Measurements from ENCODE around the gene TSHR. TPM values are rescaled to one million over a fixed set of nuclear protein-coding genes. Genes with fewer than 3 reads are reported as not detected.

TSHR gene
- total and polyA plus RNA-seq, 2 donors = 10.3 to 20.1 TPM

DNA sequence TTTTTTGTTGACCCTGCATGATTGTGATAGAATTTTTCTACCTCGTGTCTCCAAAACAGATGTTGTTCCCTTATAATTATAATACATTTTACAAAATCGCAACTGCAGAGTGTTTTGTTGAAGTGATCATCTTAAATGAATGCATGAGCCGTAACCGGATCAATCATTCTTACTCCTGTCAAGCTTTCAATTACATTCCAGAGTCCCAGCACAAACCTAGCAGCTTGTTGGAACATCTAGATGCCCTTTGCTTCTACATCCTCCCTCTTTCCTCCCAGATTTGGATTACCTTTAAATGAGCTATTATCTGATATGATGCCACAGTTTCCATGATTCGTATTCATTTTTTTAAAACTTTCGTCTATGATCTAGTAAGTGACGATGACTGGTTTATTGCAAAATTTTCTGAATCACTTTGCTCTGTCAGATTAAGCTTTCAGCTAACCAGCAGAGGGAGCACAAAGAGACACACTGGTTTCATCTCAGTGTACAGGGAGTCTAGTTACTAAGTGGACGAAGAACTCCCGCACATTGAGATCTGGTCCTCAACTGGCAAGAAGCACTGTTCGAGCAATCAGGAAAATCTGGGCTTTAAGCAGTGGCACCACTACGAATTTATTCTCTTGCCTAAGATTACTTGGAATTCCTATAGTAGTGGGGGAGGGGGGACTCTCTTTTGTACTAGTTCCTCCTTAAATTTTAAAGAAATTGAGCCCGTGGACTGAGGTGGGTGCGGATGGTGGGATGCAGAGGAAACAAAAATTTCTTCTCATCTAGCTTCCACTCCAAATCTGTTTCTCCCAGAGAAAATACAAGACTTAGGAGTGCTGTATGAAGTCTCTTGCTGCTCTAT lies 40.9 kb downstream of the TSHR start:
- WGBS = 67% methylated on average over 13 of the region's 13 CpGs
- Histone ChIP-seq H3K4me3 (ENCODE audit: low read length in 2 of 2) (no peak overlapping the region), H3K4me1 (ENCODE audit: control insufficient read depth in 2 of 2, insufficient read depth in 2 of 2, low read length in 2 of 2) (no peaks in the 10 kb centered on the region), H3K27ac (ENCODE audit: low read depth in 1 of 2, low read length in 1 of 2) (no peak overlapping the region), H3K9me3 (ENCODE audit: control insufficient read depth in 2 of 2, insufficient read depth in 1 of 2, low read length in 1 of 2) (no peaks in the 10 kb centered on the region), H3K36me3 (ENCODE audit: control insufficient read depth in 2 of 2, insufficient read depth in 2 of 2, low read length in 1 of 2) (peaks cover 0 to 8% of the 10 kb centered on the region in 2 donors), H3K27me3 (ENCODE audit: control insufficient read depth in 2 of 2, insufficient read depth in 1 of 2, low read length in 1 of 2) (no peaks in the 10 kb centered on the region)
- peak in 2 of 9 donors; percentile 44 to 68 for DNase-seq (ENCODE audit: low read depth in 6 of 9, low spot score in 9 of 9)

- H3K27me3 ChIP-seq (ENCODE audit: control insufficient read depth in 2 of 2, insufficient read depth in 1 of 2, low read length in 1 of 2) = no peaks in the 10 kb centered on the region
- H3K36me3 ChIP-seq (ENCODE audit: control insufficient read depth in 2 of 2, insufficient read depth in 2 of 2, low read length in 1 of 2) = peaks cover 0 to 3% of the 10 kb centered on the region in 2 donors
- no peaks in the 10 kb centered on the region for H3K4me1 ChIP-seq (ENCODE audit: control insufficient read depth in 2 of 2, insufficient read depth in 2 of 2, low read length in 2 of 2)
- H3K9me3 ChIP-seq (ENCODE audit: control insufficient read depth in 2 of 2, insufficient read depth in 1 of 2, low read length in 1 of 2) = no peaks in the 10 kb centered on the region
- no peak overlapping the region for H3K27ac ChIP-seq (ENCODE audit: low read depth in 1 of 2, low read length in 1 of 2)
- H3K4me3 ChIP-seq (ENCODE audit: low read length in 2 of 2) = no peak overlapping the region
- DNase-seq (ENCODE audit: low read depth in 6 of 9, low spot score in 9 of 9) = no peak
- WGBS = 94% methylated on average over 6 of the region's 6 CpGs
Observed at GRCh38 chr14:81001447-81001846, 46.0 kb downstream of the TSHR start.

GRCh38 chr14:81004575-81004974 lies 49.2 kb downstream of the TSHR start:
- Histone ChIP-seq H3K36me3 (ENCODE audit: control insufficient read depth in 2 of 2, insufficient read depth in 2 of 2, low read length in 1 of 2) (no peaks in the 10 kb centered on the region), H3K27ac (ENCODE audit: low read depth in 1 of 2, low read length in 1 of 2) (no peak overlapping the region), H3K9me3 (ENCODE audit: control insufficient read depth in 2 of 2, insufficient read depth in 1 of 2, low read length in 1 of 2) (no peaks in the 10 kb centered on the region), H3K27me3 (ENCODE audit: control insufficient read depth in 2 of 2, insufficient read depth in 1 of 2, low read length in 1 of 2) (no peaks in the 10 kb centered on the region), H3K4me1 (ENCODE audit: control insufficient read depth in 2 of 2, insufficient read depth in 2 of 2, low read length in 2 of 2) (no peaks in the 10 kb centered on the region), H3K4me3 (ENCODE audit: low read length in 2 of 2) (no peak overlapping the region)
- DNase-seq (ENCODE audit: low read depth in 6 of 9, low spot score in 9 of 9) = no peak
- 96% methylated on average over 1 of the region's 1 CpG for WGBS

GRCh38 chr14:81005540-81006228 lies 50.3 kb downstream of the TSHR start:
- H3K4me1 ChIP-seq (ENCODE audit: control insufficient read depth in 2 of 2, insufficient read depth in 2 of 2, low read length in 2 of 2) = no peaks in the 10 kb centered on the region
- H3K27me3 ChIP-seq (ENCODE audit: control insufficient read depth in 2 of 2, insufficient read depth in 1 of 2, low read length in 1 of 2) = no peaks in the 10 kb centered on the region
- H3K4me3 ChIP-seq (ENCODE audit: low read length in 2 of 2) = no peak overlapping the region
- H3K27ac ChIP-seq (ENCODE audit: low read depth in 1 of 2, low read length in 1 of 2) = no peak overlapping the region
- no peaks in the 10 kb centered on the region for H3K36me3 ChIP-seq (ENCODE audit: control insufficient read depth in 2 of 2, insufficient read depth in 2 of 2, low read length in 1 of 2)
- DNase-seq (ENCODE audit: low read depth in 6 of 9, low spot score in 9 of 9) = no peak
- no peaks in the 10 kb centered on the region for H3K9me3 ChIP-seq (ENCODE audit: control insufficient read depth in 2 of 2, insufficient read depth in 1 of 2, low read length in 1 of 2)
- 97% methylated on average over 8 of the region's 8 CpGs for WGBS

- Histone ChIP-seq H3K4me3 (ENCODE audit: low read length in 2 of 2) (no peak overlapping the region), H3K27me3 (ENCODE audit: control insufficient read depth in 2 of 2, insufficient read depth in 1 of 2, low read length in 1 of 2) (no peaks in the 10 kb centered on the region), H3K4me1 (ENCODE audit: control insufficient read depth in 2 of 2, insufficient read depth in 2 of 2, low read length in 2 of 2) (no peaks in the 10 kb centered on the region), H3K27ac (ENCODE audit: low read depth in 1 of 2, low read length in 1 of 2) (no peak overlapping the region), H3K9me3 (ENCODE audit: control insufficient read depth in 2 of 2, insufficient read depth in 1 of 2, low read length in 1 of 2) (no peaks in the 10 kb centered on the region), H3K36me3 (ENCODE audit: control insufficient read depth in 2 of 2, insufficient read depth in 2 of 2, low read length in 1 of 2) (no peaks in the 10 kb centered on the region)
- WGBS = 96% methylated on average over 3 of the region's 3 CpGs
- DNase-seq (ENCODE audit: low read depth in 6 of 9, low spot score in 9 of 9) = no peak
Observed at GRCh38 chr14:81006266-81006665, 50.8 kb downstream of the TSHR start.

DNA sequence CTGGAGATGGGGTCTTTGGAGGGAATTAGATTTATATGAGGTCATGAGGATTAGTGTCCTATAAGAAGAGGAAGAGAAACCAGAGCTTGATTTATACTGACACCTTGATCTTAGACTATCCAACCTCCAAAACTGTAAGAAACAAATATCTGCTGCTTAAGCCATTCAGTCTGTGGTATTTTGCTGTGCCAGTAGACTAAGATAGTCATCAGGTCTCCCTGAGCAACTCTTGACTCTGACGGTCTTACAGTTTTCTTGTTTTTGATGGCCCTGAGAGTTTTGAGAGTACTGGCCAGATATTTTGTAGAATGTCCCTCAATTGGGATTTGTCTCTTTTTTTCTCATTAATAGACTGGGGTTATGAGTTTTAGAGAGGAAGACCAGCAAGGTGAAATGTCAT lies 51.7 kb downstream of the TSHR start:
- Histone ChIP-seq H3K4me1 (ENCODE audit: control insufficient read depth in 2 of 2, insufficient read depth in 2 of 2, low read length in 2 of 2) (no peaks in the 10 kb centered on the region), H3K9me3 (ENCODE audit: control insufficient read depth in 2 of 2, insufficient read depth in 1 of 2, low read length in 1 of 2) (no peaks in the 10 kb centered on the region), H3K27ac (ENCODE audit: low read depth in 1 of 2, low read length in 1 of 2) (no peak overlapping the region), H3K4me3 (ENCODE audit: low read length in 2 of 2) (no peak overlapping the region), H3K27me3 (ENCODE audit: control insufficient read depth in 2 of 2, insufficient read depth in 1 of 2, low read length in 1 of 2) (no peaks in the 10 kb centered on the region), H3K36me3 (ENCODE audit: control insufficient read depth in 2 of 2, insufficient read depth in 2 of 2, low read length in 1 of 2) (no peaks in the 10 kb centered on the region)
- WGBS = 95% methylated on average over 1 of the region's 1 CpG
- DNase-seq (ENCODE audit: low read depth in 6 of 9, low spot score in 9 of 9) = no peak

DNA sequence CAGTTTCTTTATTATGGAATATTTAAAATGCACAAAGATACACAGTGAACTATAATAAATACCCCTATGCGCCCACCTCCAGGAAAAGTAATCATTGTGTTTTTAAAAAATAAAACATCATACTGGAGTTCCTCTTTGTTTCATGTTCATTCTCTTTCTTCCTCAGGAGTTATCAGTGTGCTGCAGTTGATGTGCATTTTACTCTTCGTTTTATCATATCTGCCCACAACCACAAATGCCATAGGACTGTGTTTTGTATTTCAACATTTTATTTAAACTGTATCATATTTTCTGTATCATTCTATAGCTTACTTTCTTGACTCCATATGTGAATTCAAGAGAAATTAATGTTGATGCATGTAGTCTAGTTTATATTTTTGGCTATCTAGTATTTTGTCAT lies 53.9 kb downstream of the TSHR start:
- WGBS = 65% methylated on average over 2 of the region's 2 CpGs
- Histone ChIP-seq H3K36me3 (ENCODE audit: control insufficient read depth in 2 of 2, insufficient read depth in 2 of 2, low read length in 1 of 2) (no peaks in the 10 kb centered on the region), H3K4me3 (ENCODE audit: low read length in 2 of 2) (no peak overlapping the region), H3K27ac (ENCODE audit: low read depth in 1 of 2, low read length in 1 of 2) (no peak overlapping the region), H3K9me3 (ENCODE audit: control insufficient read depth in 2 of 2, insufficient read depth in 1 of 2, low read length in 1 of 2) (no peaks in the 10 kb centered on the region), H3K27me3 (ENCODE audit: control insufficient read depth in 2 of 2, insufficient read depth in 1 of 2, low read length in 1 of 2) (no peaks in the 10 kb centered on the region), H3K4me1 (ENCODE audit: control insufficient read depth in 2 of 2, insufficient read depth in 2 of 2, low read length in 2 of 2) (no peaks in the 10 kb centered on the region)
- no peak for DNase-seq (ENCODE audit: low read depth in 6 of 9, low spot score in 9 of 9)

GRCh38 chr14:81018251-81018650 lies 62.8 kb downstream of the TSHR start:
- Histone ChIP-seq H3K4me1 (ENCODE audit: control insufficient read depth in 2 of 2, insufficient read depth in 2 of 2, low read length in 2 of 2) (no peaks in the 10 kb centered on the region), H3K9me3 (ENCODE audit: control insufficient read depth in 2 of 2, insufficient read depth in 1 of 2, low read length in 1 of 2) (no peaks in the 10 kb centered on the region), H3K36me3 (ENCODE audit: control insufficient read depth in 2 of 2, insufficient read depth in 2 of 2, low read length in 1 of 2) (no peaks in the 10 kb centered on the region), H3K27me3 (ENCODE audit: control insufficient read depth in 2 of 2, insufficient read depth in 1 of 2, low read length in 1 of 2) (no peaks in the 10 kb centered on the region), H3K4me3 (ENCODE audit: low read length in 2 of 2) (no peak overlapping the region), H3K27ac (ENCODE audit: low read depth in 1 of 2, low read length in 1 of 2) (no peak overlapping the region)
- DNase-seq (ENCODE audit: low read depth in 6 of 9, low spot score in 9 of 9) = no peak
- WGBS = 88% methylated on average over 3 of the region's 3 CpGs

- H3K36me3 ChIP-seq (ENCODE audit: control insufficient read depth in 2 of 2, insufficient read depth in 2 of 2, low read length in 1 of 2) = no peaks in the 10 kb centered on the region
- H3K27ac ChIP-seq (ENCODE audit: low read depth in 1 of 2, low read length in 1 of 2) = no peak overlapping the region
- WGBS = 95% methylated on average over 1 of the region's 1 CpG
- no peaks in the 10 kb centered on the region for H3K9me3 ChIP-seq (ENCODE audit: control insufficient read depth in 2 of 2, insufficient read depth in 1 of 2, low read length in 1 of 2)
- H3K4me3 ChIP-seq (ENCODE audit: low read length in 2 of 2) = no peak overlapping the region
- no peak for DNase-seq (ENCODE audit: low read depth in 6 of 9, low spot score in 9 of 9)
- no peaks in the 10 kb centered on the region for H3K27me3 ChIP-seq (ENCODE audit: control insufficient read depth in 2 of 2, insufficient read depth in 1 of 2, low read length in 1 of 2)
- H3K4me1 ChIP-seq (ENCODE audit: control insufficient read depth in 2 of 2, insufficient read depth in 2 of 2, low read length in 2 of 2) = no peaks in the 10 kb centered on the region
Observed at GRCh38 chr14:81018684-81019083, 63.3 kb downstream of the TSHR start.
